NCI-H146 treated with DMSO at 0.1 percent for 48 hours (cell line): ENCODE data around the gene HECTD4.
"Not testable (repeated sequence)": the region's sequence is repeated elsewhere in the genome, so short reads cannot be mapped to it uniquely, and the experiment has no call there.

Experiments
- DNase-seq: peaks from one replicate; lab custom pipeline; 2025; ENCODE audit not compliant: unreplicated experiment; lab: John Stamatoyannopoulos, UW

HECTD4 gene

DNA sequence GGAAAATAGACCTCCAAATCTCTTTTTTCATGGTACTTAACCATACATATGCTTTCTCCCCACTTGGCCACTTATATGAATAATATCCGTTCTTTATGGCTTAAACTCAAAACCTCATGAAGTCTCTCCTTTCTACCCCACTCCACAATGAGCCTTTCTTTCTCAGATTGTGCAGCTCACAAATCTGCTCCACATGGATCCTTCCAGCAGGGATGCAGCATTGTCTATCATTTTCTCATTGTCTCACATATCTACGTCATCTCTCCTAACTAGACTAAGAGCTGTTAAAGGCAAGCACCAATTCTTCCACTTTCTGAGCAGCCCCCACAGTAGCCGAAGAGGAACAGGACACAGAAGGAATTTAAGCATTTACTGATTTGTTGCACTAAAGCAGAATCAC is 106.4 kb downstream of the HECTD4 start:
- DNase-seq: no peak

DNA sequence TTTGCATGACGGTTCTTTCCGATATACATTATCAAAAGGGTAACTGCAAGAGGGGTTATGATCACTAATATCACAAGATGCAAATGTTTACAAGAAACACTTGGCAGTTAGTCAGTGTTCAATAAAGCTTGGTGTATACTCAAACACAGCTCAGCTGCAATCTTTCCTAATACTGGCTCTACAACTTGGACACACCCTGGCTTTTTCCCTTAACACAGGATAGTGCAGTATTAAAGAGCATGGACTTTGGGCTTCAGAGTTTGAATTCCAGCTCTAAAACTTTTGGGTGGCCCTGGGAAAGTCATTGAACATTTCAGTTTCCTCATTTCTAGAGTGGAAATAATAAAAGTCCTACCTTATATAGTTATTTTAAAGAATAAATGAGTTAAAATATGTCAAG is 107.0 kb downstream of the HECTD4 start:
- no peak for DNase-seq

DNA sequence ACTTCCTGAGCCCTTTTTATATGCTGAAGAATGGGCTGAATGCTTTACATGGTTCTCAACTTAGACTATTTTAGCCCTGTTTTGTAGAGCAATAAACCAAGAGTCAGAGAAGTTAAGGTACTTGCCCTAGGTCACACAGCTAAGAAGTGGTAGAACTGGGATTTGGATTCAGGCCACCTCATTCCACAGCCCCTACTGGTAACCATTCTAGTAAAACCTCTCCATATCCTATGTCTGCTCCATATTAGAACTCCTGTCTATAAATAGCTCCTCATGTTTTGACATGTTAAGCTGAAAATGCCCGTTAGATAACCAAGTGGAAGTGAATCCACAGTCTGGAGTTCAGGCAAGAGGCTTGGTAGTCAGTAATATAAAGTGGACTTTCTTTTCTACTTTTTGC is 111.6 kb downstream of the HECTD4 start:
- no peak for DNase-seq

DNA sequence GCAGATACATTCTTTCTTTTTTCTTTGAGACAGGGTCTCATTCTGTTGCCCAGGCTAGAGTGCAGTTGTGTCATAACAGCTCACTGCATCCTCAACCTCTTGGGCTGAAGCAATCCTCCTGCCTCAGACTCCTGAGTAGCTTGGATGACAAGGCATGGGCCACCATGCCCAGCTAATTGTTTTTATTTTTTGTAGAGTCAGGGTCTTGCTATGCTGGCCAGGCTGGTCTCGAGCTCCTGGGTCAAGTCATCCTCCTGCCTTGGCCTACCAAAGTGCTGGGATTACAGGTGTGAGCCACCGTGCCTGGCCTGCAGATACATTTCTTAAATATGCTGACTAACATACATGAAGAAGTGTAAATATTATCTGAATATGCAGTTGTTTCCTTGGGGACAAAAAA is 115.8 kb downstream of the HECTD4 start:
- no peak for DNase-seq

DNA sequence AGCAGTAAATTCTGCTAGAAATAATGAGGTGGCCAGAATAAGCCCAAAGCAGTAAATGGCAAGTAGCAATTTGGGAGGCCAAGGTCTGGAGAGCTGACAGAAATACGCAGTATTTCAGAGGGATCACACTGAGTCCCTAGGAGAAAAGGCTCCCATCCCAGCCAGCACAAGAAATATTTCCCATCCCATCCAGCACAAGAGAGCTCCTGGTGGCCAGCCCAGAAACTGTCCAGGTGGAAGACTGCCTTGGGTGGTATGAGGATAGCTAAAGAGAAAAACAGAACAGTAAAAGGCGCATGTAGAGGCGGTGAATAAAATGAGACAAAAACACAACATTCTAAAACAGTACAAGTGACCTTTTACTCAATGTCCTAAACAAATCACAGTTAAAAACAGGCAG is 120.7 kb downstream of the HECTD4 start:
- DNase-seq: no peak

DNA sequence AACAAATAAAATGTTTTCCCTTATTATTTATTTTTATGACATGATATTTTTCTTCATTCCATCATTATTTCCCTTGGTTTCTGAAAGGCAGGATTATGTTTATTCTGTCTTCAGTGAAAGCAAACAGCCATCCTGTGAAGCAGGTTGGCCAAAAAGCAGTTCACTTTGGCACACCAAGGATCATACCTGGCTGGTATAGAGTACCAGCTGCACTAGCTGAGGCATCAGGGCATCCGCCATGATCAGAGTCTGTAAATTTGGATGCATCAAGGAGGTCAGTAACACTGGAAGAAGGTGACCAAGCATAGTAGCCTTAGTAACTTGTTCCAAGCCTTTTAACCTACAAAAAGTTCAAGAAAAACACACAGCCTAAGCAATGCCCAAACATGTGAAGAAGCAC is 123.3 kb downstream of the HECTD4 start:
- DNase-seq: no peak

DNA sequence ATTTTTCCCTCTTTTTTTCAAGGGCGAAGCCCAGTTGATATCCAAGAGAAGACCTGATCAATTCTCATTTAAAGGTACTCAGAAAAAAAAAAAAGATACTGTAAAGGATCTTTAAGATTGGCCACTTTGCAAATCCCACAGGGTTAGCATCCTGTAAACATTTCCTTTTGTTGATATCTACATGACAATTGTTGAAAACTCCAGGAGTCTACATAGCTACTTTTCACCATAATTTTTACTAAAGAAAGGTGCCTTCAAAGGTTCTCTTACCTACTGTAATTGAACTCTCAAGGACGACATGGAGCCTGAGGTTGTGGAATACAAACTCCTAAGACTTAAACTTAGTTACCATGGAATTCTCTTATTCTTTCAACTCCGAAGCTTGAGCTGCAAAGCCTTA is 125.5 kb downstream of the HECTD4 start:
- DNase-seq: no peak

DNA sequence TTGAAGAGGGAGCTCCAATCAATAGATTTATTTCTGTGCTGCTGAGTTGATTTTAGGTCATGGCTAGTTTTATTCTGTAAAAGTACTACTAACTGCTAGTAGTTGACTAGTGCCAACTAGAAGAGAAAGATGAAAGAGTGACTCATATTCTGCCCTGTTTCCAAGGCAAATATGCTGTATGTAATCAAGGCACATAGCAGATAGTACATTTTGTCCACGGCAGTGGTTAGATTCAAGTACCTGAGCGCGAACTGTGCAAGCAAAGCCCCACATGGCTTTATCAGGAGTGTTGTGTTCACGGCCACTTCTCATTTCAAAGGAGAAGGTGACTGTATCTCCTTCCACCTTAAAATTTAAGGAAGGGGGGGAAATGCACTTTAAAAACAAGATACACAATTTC is 130.0 kb downstream of the HECTD4 start:
- DNase-seq: no peak

DNA sequence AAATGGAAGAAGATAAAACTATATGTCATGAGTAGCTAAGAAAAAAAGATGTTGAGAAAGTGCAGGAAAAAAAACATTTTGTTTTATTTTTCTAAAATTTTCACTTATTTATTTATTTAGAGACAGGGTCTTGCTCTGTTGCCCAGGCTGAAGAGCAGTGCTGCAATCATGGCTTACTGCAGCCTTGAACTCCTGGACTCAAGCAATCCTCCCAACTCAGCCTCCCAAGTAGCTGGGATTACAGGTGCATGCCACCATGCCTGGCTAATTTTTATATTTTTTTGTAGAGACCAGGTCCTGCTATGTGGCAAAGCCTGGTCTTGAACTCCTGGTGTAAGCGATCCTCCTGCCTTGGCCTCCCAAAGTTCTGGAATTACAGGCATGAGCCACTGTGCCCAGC is 137.3 kb downstream of the HECTD4 start:
- not testable (repeated sequence) for DNase-seq

DNA sequence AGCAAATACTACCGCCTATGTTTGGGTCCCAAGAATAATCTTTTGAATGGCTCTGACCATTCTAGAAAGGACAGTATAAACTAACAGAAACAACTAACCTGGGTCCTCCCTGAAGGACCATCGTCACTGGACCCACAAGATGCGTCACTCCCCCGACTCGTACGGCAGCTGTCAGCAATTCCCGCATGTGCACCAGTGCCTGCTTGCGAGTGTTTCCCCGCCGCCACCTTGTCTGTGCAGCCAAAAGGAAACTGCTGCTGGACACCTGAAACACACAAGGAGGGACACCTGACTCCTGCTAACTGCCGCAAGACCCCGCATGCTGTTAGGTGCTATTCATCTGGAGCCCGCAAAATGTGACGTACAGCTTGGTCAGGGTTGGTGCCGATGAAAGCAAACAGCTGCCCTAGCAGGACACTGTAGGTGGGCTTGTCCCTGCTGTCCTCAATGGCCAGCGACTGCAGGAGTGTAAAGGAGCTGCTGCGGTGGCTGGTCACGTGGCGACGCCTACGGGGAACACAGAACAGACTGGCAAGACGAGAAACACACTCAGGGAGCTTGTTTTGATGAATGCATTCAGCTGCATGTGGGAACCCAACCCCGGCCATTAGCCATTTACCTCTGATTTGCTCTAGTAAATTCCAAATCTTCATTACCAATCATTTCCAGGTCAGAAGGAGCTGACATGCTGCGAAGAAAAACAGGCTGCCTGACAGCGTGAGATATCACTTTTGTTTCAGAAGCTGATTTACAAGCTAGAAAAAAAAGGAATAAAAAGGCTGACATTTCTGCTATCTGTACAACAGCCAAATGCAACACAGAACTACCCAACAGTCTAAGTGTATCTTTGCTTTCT is 138.7 kb downstream of the HECTD4 start:
- DNase-seq: no peak

DNA sequence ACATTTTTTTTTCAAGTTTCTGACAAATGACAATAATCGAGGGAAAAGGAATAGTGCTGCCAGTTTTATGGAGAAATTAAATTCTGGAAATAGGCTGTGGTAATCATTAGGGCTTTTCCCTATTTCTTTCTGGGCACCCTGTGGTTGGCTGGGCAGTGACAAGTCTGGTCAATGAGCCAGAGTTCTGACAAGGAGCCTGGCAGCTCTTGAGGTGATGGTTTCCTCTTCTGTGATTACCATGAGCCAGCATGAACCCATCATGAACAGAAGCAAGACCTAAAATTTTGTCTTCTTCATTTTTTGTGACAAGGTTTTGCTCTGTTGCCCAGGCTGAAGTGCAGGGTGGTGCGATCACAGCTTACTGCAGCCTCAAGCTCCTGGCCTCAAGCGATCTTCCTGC is 141.1 kb downstream of the HECTD4 start:
- no peak for DNase-seq

DNA sequence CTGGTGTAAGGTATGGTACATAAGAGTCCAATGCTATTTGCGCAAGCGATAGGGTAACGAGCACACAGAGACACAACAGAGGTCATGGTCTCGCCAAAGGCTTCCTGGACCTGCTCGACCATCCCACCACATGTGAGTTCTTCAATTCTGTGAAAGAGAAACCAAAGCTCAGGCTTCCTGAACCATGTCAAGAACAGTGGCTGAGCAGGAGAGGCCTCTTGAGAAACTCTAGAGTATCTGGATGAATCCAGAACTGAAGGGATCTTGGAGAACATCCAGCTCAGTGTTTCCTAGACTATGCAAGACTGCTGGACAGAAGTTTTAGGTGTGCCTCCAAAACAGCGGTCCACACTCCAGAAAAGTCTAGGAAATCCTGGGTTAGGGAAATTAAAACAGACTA is 142.3 kb downstream of the HECTD4 start:
- no peak for DNase-seq

DNA sequence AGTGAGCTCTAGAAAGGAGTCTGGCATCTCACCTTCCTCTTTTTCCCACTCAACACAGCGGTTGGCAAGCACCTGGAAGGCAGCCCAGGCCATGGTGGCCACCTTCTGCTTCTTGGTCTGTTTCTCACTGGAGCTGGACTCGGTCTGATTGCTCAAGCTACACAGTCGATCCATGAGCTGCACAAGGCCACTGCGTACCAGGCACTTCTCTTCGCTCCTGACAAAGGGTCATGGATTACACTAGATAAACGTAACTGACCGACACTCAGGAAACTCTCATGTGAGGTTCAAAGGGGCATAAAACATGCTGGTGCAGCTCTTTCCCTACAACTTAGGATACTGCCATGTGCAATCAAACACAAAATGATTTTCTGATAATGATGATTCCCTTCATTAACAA is 143.2 kb downstream of the HECTD4 start:
- no peak for DNase-seq

DNA sequence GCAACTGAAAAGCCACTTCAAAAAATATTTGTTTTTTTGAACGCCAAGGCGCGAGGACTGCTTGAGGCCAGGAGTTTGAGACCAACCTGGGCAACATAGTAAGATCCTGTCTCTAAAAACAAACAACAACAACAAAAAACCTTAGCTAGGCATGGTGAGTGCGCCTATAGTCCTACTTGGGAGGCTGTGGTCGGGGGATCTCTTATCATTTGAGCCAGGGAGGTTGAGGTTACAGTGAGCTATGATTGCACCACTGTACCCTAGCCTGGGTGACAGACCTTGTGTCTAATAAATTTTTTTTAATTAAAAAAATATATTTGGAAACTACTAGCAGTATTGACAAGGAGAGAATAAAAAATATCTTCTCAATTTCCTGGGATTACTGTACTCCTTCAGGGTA is 143.8 kb downstream of the HECTD4 start:
- DNase-seq: no peak

DNA sequence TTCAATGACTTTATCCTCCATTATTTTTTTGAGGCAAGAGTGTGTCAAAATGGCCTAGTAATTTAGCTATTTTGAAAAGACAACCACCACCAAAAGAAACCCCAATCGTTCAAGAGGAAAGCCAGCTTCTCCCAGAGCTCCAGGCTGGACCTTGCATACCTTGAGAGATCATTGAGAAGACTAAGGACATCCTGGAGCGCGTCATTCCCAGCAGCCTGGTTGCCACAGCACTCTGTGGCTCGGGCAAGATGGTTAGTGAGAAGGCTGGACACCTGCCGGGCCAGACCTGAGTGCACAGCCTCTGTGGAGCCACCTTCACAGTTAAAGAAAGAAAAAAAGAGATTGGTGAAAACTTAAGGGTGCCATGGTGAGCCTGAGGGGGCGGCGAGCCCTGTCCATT is 145.4 kb downstream of the HECTD4 start:
- DNase-seq: no peak

DNA sequence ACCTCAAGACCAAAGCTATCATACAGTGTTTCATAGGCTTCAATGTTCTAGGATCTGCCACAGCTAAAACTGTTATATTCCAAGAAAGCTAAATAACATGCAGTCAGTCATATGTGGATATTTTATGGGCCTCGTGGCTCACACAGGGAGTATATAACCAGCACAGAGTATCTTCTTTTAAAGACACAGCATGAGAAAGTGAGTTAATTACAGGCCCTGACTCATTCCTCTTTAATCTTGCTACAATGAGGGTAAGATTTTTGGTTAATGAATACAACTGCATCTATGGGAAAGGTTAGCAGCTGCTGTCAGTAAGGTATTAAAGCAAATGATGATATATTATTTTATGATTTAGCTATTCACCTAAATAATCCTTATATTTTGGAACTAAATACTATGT is 145.8 kb downstream of the HECTD4 start:
- no peak for DNase-seq

DNA sequence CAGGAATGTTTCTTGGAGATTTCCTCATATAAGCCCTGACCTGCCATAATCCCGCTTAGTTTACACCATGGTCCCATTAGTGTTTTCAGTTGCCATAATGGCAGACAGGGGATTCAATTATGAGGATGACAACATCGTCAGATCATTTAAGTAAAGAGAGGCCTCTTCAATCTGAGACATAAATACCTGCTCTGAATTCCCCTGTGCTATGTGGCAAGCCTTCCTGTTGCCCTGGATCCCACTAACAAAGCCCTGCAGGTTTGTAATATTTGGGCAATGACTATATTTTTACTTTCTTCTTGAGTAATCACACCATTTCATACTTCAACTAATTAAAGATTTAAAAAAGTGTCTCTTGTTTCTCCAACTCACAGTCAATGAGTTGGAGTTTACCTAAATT is 147.9 kb downstream of the HECTD4 start:
- no peak for DNase-seq

DNA sequence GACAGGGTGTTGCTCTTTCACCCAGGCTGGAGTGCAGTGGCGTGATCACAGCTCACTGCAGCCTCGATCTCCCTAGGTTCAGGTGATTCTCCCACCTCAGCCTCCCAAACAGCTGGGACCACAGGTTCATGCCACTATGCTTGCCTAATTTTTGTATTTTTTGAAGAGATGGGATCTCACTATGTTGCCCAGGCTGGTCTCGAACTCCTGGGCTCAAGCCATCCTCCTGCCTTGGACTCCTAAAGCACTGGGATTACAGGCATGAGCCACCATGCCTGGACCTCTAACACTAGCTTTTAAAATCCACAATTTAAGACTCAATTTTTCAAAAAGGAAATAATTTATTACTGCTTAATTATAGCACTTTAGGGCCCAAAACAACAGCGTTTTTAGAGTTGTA is 149.0 kb downstream of the HECTD4 start:
- DNase-seq: no peak

DNA sequence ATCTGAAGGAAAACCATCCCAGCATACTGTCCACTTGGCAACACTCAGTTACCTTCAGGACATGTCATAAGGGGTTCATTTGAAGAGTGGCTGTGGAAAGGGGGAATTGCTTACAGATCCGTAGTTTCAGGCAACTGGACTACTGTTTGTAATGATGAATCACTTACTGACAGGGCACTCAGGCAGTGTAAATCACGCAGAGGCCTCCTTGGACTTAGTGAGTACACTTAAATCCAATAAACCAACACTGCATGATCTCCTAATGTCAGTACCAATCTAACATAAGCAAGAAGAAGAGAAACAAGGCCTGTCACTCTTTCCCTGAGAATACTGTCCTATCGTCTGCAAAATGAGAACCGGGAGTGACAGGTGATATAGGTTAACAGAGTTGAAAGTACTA is 152.1 kb downstream of the HECTD4 start:
- no peak for DNase-seq

DNA sequence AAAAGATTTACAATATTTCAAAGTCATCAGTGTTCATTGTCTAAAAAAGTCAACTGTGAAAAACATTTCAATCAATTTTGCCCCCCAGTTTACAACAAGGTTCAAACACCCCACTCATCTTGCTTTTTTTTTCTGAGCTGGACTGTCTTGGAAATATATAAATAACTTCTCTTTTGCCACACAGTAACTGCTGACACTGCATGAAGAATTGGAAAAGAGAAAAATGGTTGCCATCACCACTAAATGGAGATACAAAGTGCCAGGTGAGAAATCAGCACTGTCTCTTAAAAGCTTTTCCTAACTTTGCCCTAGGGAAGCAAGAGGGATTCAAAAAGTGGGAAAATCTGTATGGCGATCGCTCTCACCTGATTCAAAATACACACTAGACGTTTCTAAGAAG is 155.5 kb downstream of the HECTD4 start:
- no peak for DNase-seq

DNA sequence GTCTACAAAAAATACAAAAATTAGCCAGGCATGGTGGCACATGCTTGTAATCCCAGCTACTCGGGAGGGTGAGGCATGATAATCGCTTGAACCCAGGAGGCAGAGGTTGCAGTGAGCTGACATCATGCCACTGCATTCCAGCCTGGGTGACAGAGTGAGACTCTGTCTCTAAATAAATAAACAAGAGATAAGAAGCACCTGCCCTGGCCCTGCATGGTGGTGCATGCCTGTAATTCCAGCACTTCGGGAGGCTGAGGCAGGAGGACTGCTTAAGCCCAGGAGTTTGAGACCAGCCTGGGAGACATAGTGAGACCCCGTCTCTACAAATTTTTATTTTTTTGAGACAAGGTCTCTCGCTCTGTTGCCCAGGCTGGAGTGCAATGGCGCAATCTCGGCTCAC is 161.6 kb downstream of the HECTD4 start:
- not testable (repeated sequence) for DNase-seq

DNA sequence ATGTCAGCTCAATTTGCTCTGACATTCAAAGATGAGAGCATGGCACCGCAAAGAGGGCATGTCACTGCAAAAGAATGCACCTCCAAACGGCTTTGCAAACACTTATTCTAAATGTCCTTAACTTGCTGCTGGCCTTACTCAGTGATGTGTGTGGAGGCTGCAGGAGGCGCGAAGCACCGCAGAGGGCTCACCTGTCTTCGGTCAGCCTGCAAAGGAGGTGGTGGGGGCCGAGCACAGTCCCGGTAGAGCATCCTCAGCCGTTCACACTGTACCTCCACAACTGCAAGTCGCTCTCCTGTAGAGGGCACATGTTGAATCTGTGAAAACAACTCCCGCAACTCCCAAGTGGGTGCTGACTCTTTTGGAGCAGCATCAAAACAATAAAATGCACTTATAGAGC is 163.0 kb downstream of the HECTD4 start:
- DNase-seq: no peak

DNA sequence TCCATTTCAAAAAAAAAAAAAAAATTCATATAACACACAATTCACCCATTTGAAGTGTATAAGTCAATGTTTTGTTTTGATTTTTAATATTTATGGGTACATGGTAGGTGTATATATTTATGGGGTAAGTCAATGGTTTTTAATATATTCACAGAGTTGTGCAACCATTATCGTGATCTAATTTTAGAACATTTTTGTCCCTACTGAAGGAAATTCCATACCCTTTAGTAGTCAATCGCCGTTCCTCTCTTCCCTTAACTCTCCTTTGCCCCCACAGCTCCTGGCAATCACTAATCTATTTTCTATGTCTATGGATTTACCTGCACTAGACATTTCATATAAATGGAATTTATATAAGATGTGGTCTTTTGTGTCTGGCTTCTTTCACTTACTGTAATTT is 164.1 kb downstream of the HECTD4 start:
- no peak for DNase-seq
